Measurements from ENCODE around the gene PPIP5K1.
"Not testable (repeated sequence)": the region's sequence is repeated elsewhere in the genome, so short reads cannot be mapped to it uniquely, and the experiment has no call there.

DNA sequence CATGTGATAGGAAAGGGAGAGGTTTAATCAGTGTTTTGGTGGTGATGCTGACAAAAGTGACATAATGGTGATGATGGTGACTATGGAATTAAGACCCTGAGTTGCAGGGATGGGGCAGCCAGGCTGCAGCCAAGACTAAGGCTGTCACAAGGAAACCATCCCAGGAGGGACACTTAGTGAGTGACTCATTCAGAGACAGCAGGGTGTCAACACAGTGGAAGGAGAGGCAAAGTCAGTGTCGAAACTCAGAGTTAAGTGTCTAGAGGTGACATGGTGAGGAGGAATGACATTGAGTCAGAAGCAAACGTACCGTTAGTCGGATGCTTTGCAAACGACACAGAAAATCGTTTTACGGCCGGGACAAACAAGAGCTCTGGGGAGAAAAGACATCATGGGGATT, 26.2 kb downstream of the PPIP5K1 start:
- TF ChIP-seq, protein P1, sequence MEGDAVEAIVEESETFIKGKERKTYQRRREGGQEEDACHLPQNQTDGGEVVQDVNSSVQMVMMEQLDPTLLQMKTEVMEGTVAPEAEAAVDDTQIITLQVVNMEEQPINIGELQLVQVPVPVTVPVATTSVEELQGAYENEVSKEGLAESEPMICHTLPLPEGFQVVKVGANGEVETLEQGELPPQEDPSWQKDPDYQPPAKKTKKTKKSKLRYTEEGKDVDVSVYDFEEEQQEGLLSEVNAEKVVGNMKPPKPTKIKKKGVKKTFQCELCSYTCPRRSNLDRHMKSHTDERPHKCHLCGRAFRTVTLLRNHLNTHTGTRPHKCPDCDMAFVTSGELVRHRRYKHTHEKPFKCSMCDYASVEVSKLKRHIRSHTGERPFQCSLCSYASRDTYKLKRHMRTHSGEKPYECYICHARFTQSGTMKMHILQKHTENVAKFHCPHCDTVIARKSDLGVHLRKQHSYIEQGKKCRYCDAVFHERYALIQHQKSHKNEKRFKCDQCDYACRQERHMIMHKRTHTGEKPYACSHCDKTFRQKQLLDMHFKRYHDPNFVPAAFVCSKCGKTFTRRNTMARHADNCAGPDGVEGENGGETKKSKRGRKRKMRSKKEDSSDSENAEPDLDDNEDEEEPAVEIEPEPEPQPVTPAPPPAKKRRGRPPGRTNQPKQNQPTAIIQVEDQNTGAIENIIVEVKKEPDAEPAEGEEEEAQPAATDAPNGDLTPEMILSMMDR (IDR thresholded peaks at IDR 0.05), result not testable (repeated sequence)
- TF ChIP-seq POLR2A (IDR thresholded peaks at IDR 0.05), result not testable (repeated sequence)
